GM12878 (cell line): ENCODE measurements around the gene PLAC1.

Experiments used
- NFIC ChIP-seq: IDR thresholded peaks from 2 replicates; pipeline ENCODE4 v1.6.1; 2012; ENCODE audit warnings: low read depth, mild to moderate bottlenecking, inconsistent platforms, low read length, moderate library complexity
- RCOR1 ChIP-seq: conservative IDR thresholded peaks from 2 replicates; pipeline ENCODE4 v1.6.1; 2012; ENCODE audit warnings: low read depth, low read length, improper control_type of control experiment
- TAF1 ChIP-seq: IDR thresholded peaks from 2 replicates; pipeline ENCODE4 v1.6.1; 2011; ENCODE audit warnings: mild to moderate bottlenecking, low read depth, low read length, borderline replicate concordance

GRCh38 chrX:134528960-134529359 is 129.3 kb downstream of the PLAC1 start:
- TF ChIP-seq TAF1: no peak
- no peak for TF ChIP-seq NFIC
- no peak for TF ChIP-seq RCOR1
